H9 (cell line): ENCODE results near the gene MGAT4B. TPM values are rescaled to one million over a fixed set of nuclear protein-coding genes. Genes with fewer than 3 reads are reported as not detected.
A peak's percentile ranks its signal among the peaks of the same experiment; 100 is the strongest.

Source experiments
- DNase-seq: peaks from one replicate; pipeline ENCODE4 v3.0.0-alpha.2; 2017
- H2AFZ ChIP-seq: one replicate; pipeline ENCODE4 v1.6.1; 2013; ENCODE audit warnings: mild to moderate bottlenecking, low read length, control low read depth, moderate library complexity
- H2AK5ac ChIP-seq: 2 replicates; pipeline ENCODE4 v1.6.1; 2013; ENCODE audit warnings: low read length, control low read depth, mixed read lengths; ENCODE audit not compliant: insufficient read length
- H2BK120ac ChIP-seq: one replicate; pipeline ENCODE4 v1.6.1; 2013; ENCODE audit warnings: low read depth, mild to moderate bottlenecking, low read length, control low read depth, inconsistent platforms; ENCODE audit not compliant: poor library complexity, severe bottlenecking
- H2BK12ac ChIP-seq: 2 replicates; pipeline ENCODE4 v1.6.1; 2013; ENCODE audit warnings: low read length, control low read depth, mixed read lengths, low read depth; ENCODE audit not compliant: insufficient read length
- H2BK15ac ChIP-seq: 2 replicates; pipeline ENCODE4 v1.6.1; 2013; ENCODE audit warnings: low read depth, low read length, control low read depth
- H2BK20ac ChIP-seq: one replicate; pipeline ENCODE4 v1.6.1; 2013; ENCODE audit warnings: low read depth, mild to moderate bottlenecking, low read length, control low read depth, inconsistent platforms; ENCODE audit not compliant: poor library complexity, severe bottlenecking
- H2BK5ac ChIP-seq: 2 replicates; pipeline ENCODE4 v1.6.1; 2013; ENCODE audit warnings: low read length, control low read depth, mixed read lengths; ENCODE audit not compliant: insufficient read length
- H3K14ac ChIP-seq: 2 replicates; pipeline ENCODE4 v1.6.1; 2013; ENCODE audit warnings: low read length, control low read depth; ENCODE audit not compliant: insufficient read depth
- H3K18ac ChIP-seq: 2 replicates; pipeline ENCODE4 v1.6.1; 2013; ENCODE audit warnings: low read depth, mild to moderate bottlenecking, mixed read lengths, low read length, control low read depth; ENCODE audit not compliant: insufficient read length
- H3K23ac ChIP-seq: 2 replicates; pipeline ENCODE4 v1.6.1; 2013; ENCODE audit warnings: low read length, control low read depth, mixed read lengths, low read depth; ENCODE audit not compliant: insufficient read length
- H3K23me2 ChIP-seq: 2 replicates; pipeline ENCODE4 v1.6.1; 2013; ENCODE audit warnings: low read depth, mild to moderate bottlenecking, mixed read lengths, low read length, control low read depth; ENCODE audit not compliant: insufficient read length, poor library complexity, severe bottlenecking
- H3K27ac ChIP-seq: 2 replicates; pipeline ENCODE4 v1.5.1; 2013; ENCODE audit warnings: low read length, control low read depth, mixed read lengths, low read depth; ENCODE audit not compliant: insufficient read length
- H3K27me3 ChIP-seq: 2 replicates; pipeline ENCODE4 v1.6.1; 2013; ENCODE audit warnings: low read length, control low read depth, inconsistent platforms; ENCODE audit not compliant: insufficient read depth
- H3K4ac ChIP-seq: 2 replicates; pipeline ENCODE4 v1.6.1; 2013; ENCODE audit warnings: low read depth, mild to moderate bottlenecking, control low read depth, inconsistent platforms, low read length, moderate library complexity
- H3K4me1 ChIP-seq: 2 replicates; pipeline ENCODE4 v1.6.1; 2013; ENCODE audit warnings: low read length, control low read depth, inconsistent platforms; ENCODE audit not compliant: insufficient read depth
- H3K4me2 ChIP-seq: 2 replicates; pipeline ENCODE4 v1.6.1; 2013; ENCODE audit warnings: low read length, control low read depth, mixed read lengths; ENCODE audit not compliant: insufficient read length, insufficient read depth
- H3K56ac ChIP-seq: 2 replicates; pipeline ENCODE4 v1.6.1; 2013; ENCODE audit warnings: low read depth, mild to moderate bottlenecking, mixed read lengths, low read length, control low read depth; ENCODE audit not compliant: insufficient read length
- H3K79me1 ChIP-seq: 2 replicates; pipeline ENCODE4 v1.6.1; 2013; ENCODE audit warnings: low read depth, mild to moderate bottlenecking, moderate library complexity, low read length, control low read depth, inconsistent platforms; ENCODE audit not compliant: insufficient read depth, poor library complexity, severe bottlenecking
- H3K79me2 ChIP-seq: 2 replicates; pipeline ENCODE4 v1.6.1; 2013; ENCODE audit warnings: low read length, control low read depth, inconsistent platforms; ENCODE audit not compliant: insufficient read depth
- H3K9ac ChIP-seq: 2 replicates; pipeline ENCODE4 v1.6.1; 2013; ENCODE audit warnings: low read length, control low read depth, mixed read lengths; ENCODE audit not compliant: insufficient read length; ENCODE audit errors: extremely low read depth
- H3K9me3 ChIP-seq: one replicate; pipeline ENCODE4 v1.6.1; 2013; ENCODE audit warnings: low read depth, low read length, inconsistent platforms; ENCODE audit not compliant: control insufficient read depth
- H3T11ph ChIP-seq: one replicate; pipeline ENCODE4 v1.6.1; 2013; ENCODE audit warnings: mild to moderate bottlenecking, low read length, control low read depth, inconsistent platforms
- H4K20me1 ChIP-seq: one replicate; pipeline ENCODE4 v1.6.1; 2013; ENCODE audit not compliant: control insufficient read depth, insufficient read length, insufficient read depth
- H4K5ac ChIP-seq: 2 replicates; pipeline ENCODE4 v1.6.1; 2013; ENCODE audit warnings: low read depth, mild to moderate bottlenecking, mixed read lengths, low read length, control low read depth; ENCODE audit not compliant: insufficient read length
- H4K8ac ChIP-seq: replicated peaks from 2 replicates; pipeline ENCODE4 v1.6.1; 2013; ENCODE audit warnings: low read length, control low read depth, mixed read lengths, low read depth; ENCODE audit not compliant: insufficient read length
- H4K91ac ChIP-seq: 2 replicates; pipeline ENCODE4 v1.6.1; 2013; ENCODE audit warnings: low read depth, mild to moderate bottlenecking, moderate library complexity, mixed read lengths, low read length, control low read depth; ENCODE audit not compliant: insufficient read length
- H3K27ac Mint-ChIP-seq, 3 experiments: 2 replicates in 2 of 3; 3 replicates in 1 of 3; pipeline ENCODE4 v1.8.0; 2020 to 2021; ENCODE audit warnings: mixed read lengths in 3 of 3, mild to moderate bottlenecking in 1 of 3, moderate library complexity in 1 of 3
- H3K27me3 Mint-ChIP-seq: 2 replicates; pipeline ENCODE4 v1.8.0; 2021; ENCODE audit warnings: low read depth, mild to moderate bottlenecking, moderate library complexity, mixed read lengths
- H3K36me3 Mint-ChIP-seq, 3 experiments: 2 replicates in 2 of 3; 3 replicates in 1 of 3; pipeline ENCODE4 v1.8.0; 2020 to 2021; ENCODE audit warnings: low read depth in 3 of 3, mixed read lengths in 3 of 3; ENCODE audit not compliant: insufficient read depth in 1 of 3
- H3K4me1 Mint-ChIP-seq, 2 experiments: 2 replicates each; pipeline ENCODE4 v1.8.0; 2020; ENCODE audit warnings: mixed read lengths in 2 of 2
- H3K4me3 Mint-ChIP-seq, 2 experiments: 2 replicates in 1 of 2; 3 replicates in 1 of 2; pipeline ENCODE4 v1.8.0; 2020 to 2021; ENCODE audit warnings: mild to moderate bottlenecking in 2 of 2, mixed read lengths in 2 of 2, moderate library complexity in 1 of 2
- H3K9me3 Mint-ChIP-seq, 2 experiments: 2 replicates in 1 of 2; 3 replicates in 1 of 2; pipeline ENCODE4 v1.8.0; 2020; ENCODE audit warnings: mild to moderate bottlenecking in 2 of 2, mixed read lengths in 2 of 2, moderate library complexity in 1 of 2
- CTCF ChIP-seq: fragments of 200-600 bp; sonication (generic); conservative IDR thresholded peaks from 3 replicates; pipeline ENCODE4 v1.8.0; 2021; ENCODE audit warnings: antibody characterized with exemption, mild to moderate bottlenecking
- whole genome bisulfite sequencing: extraction: QIAGEN DNeasy Blood & Tissue Kit; methylation state at CpG from one replicate; pipeline ENCODE4 v1.1.7; 2013; ENCODE audit warnings: missing lambda C conversion rate, low lambda C conversion rate, mixed read lengths; ENCODE audit not compliant: insufficient read length; ENCODE audit errors: extremely low coverage; 5-methylcytosine and 5-hydroxymethylcytosine counted together
- total RNA-seq: library from RNA; stranded (reverse); gene quantifications from 2 replicates; pipeline ENCODE4 v1.2.1, GENCODE V29; 2021

Gene MGAT4B
- total RNA-seq, 1 experiment from 2014 or later, result 147 TPM

DNA sequence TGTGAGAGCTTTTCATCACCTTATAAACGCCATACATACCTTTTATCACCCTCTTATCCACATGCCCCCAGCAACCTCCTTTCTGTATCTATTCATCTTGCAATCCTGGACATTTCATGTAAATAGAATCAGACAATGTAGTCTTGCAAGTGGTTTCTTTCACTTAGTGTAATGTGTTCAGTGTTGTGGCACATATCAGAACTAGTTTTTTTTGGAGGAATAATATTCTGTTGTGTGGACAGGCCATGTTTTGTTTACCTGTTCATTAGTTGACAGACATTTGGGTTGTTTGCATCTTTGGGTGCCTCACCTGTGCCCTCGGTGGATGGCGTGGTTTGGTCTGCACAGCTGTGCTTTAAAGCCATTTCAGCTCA lies 15.4 kb upstream of the MGAT4B start:
- Histone ChIP-seq H2AK5ac (no peak overlapping the region), H2BK5ac (no peak overlapping the region), H3K4me2 (peak overlapping the region; percentile 79), H4K8ac (no peak overlapping the region), H3K9me3 (no peaks in the 10 kb centered on the region), H3K14ac (no peak overlapping the region), H2BK12ac (no peak overlapping the region), H3K27ac (no peak overlapping the region), H3K4ac (no peak overlapping the region), H4K91ac (no peak overlapping the region), H3K23ac (no peak overlapping the region), H2BK15ac (no peak overlapping the region), H3K4me1 (peaks cover 3% of the 10 kb centered on the region; the same call in 1 of the 2 replicates), H2BK120ac (no peak overlapping the region), H3K79me1 (peaks cover 10% of the 10 kb centered on the region), H3K9ac (peak overlapping the region; percentile 6), H2AFZ (no peak overlapping the region), H4K20me1 (no peaks in the 10 kb centered on the region), H3K56ac (no peak overlapping the region), H3K18ac (no peak overlapping the region), H3K23me2 (peaks cover 8% of the 10 kb centered on the region), H2BK20ac (no peak overlapping the region), H4K5ac (no peak overlapping the region), H3K79me2 (peaks cover 9% of the 10 kb centered on the region; the same call in 1 of the 2 replicates), H3T11ph (no peak overlapping the region), H3K27me3 (no peaks in the 10 kb centered on the region)
- Mint-ChIP-seq H3K9me3 (no peaks in the 10 kb centered on the region; a peak in 1 of 5 replicates), H3K36me3 (peaks cover 27 to 44% (median 42%) of the 10 kb centered on the region in 3 experiments), H3K27me3 (peaks cover 6% of the 10 kb centered on the region), H3K4me1 (peaks cover 33 to 36% of the 10 kb centered on the region in 2 experiments), H3K27ac (no peak overlapping the region; a peak in 1 of 7 replicates), H3K4me3 (peak overlapping the region; percentile 88 to 93)
- no peak for DNase-seq
- TF ChIP-seq CTCF, result no peak
- no CpG with 5 or more reads among the region's 3 CpGs for WGBS
